H9 (cell line): Measurements from ENCODE around the gene DUS4L. TPM values are rescaled to one million over a fixed set of nuclear protein-coding genes. Genes with fewer than 3 reads are reported as not detected.

Source experiments
- DNase-seq: peaks from one replicate; pipeline ENCODE4 v3.0.0-alpha.2; 2017
- H2AFZ ChIP-seq: one replicate; pipeline ENCODE4 v1.6.1; 2013; ENCODE audit warnings: mild to moderate bottlenecking, low read length, control low read depth, moderate library complexity
- H2AK5ac ChIP-seq: 2 replicates; pipeline ENCODE4 v1.6.1; 2013; ENCODE audit warnings: low read length, control low read depth, mixed read lengths; ENCODE audit not compliant: insufficient read length
- H2BK120ac ChIP-seq: one replicate; pipeline ENCODE4 v1.6.1; 2013; ENCODE audit warnings: low read depth, mild to moderate bottlenecking, low read length, control low read depth, inconsistent platforms; ENCODE audit not compliant: poor library complexity, severe bottlenecking
- H2BK12ac ChIP-seq: 2 replicates; pipeline ENCODE4 v1.6.1; 2013; ENCODE audit warnings: low read length, control low read depth, mixed read lengths, low read depth; ENCODE audit not compliant: insufficient read length
- H2BK15ac ChIP-seq: 2 replicates; pipeline ENCODE4 v1.6.1; 2013; ENCODE audit warnings: low read depth, low read length, control low read depth
- H2BK20ac ChIP-seq: one replicate; pipeline ENCODE4 v1.6.1; 2013; ENCODE audit warnings: low read depth, mild to moderate bottlenecking, low read length, control low read depth, inconsistent platforms; ENCODE audit not compliant: poor library complexity, severe bottlenecking
- H2BK5ac ChIP-seq: 2 replicates; pipeline ENCODE4 v1.6.1; 2013; ENCODE audit warnings: low read length, control low read depth, mixed read lengths; ENCODE audit not compliant: insufficient read length
- H3K14ac ChIP-seq: 2 replicates; pipeline ENCODE4 v1.6.1; 2013; ENCODE audit warnings: low read length, control low read depth; ENCODE audit not compliant: insufficient read depth
- H3K18ac ChIP-seq: 2 replicates; pipeline ENCODE4 v1.6.1; 2013; ENCODE audit warnings: low read depth, mild to moderate bottlenecking, mixed read lengths, low read length, control low read depth; ENCODE audit not compliant: insufficient read length
- H3K23ac ChIP-seq: 2 replicates; pipeline ENCODE4 v1.6.1; 2013; ENCODE audit warnings: low read length, control low read depth, mixed read lengths, low read depth; ENCODE audit not compliant: insufficient read length
- H3K23me2 ChIP-seq: 2 replicates; pipeline ENCODE4 v1.6.1; 2013; ENCODE audit warnings: low read depth, mild to moderate bottlenecking, mixed read lengths, low read length, control low read depth; ENCODE audit not compliant: insufficient read length, poor library complexity, severe bottlenecking
- H3K27ac ChIP-seq: 2 replicates; pipeline ENCODE4 v1.5.1; 2013; ENCODE audit warnings: low read length, control low read depth, mixed read lengths, low read depth; ENCODE audit not compliant: insufficient read length
- H3K27me3 ChIP-seq: 2 replicates; pipeline ENCODE4 v1.6.1; 2013; ENCODE audit warnings: low read length, control low read depth, inconsistent platforms; ENCODE audit not compliant: insufficient read depth
- H3K4ac ChIP-seq: 2 replicates; pipeline ENCODE4 v1.6.1; 2013; ENCODE audit warnings: low read depth, mild to moderate bottlenecking, control low read depth, inconsistent platforms, low read length, moderate library complexity
- H3K4me1 ChIP-seq: 2 replicates; pipeline ENCODE4 v1.6.1; 2013; ENCODE audit warnings: low read length, control low read depth, inconsistent platforms; ENCODE audit not compliant: insufficient read depth
- H3K4me2 ChIP-seq: 2 replicates; pipeline ENCODE4 v1.6.1; 2013; ENCODE audit warnings: low read length, control low read depth, mixed read lengths; ENCODE audit not compliant: insufficient read length, insufficient read depth
- H3K56ac ChIP-seq: 2 replicates; pipeline ENCODE4 v1.6.1; 2013; ENCODE audit warnings: low read depth, mild to moderate bottlenecking, mixed read lengths, low read length, control low read depth; ENCODE audit not compliant: insufficient read length
- H3K79me1 ChIP-seq: 2 replicates; pipeline ENCODE4 v1.6.1; 2013; ENCODE audit warnings: low read depth, mild to moderate bottlenecking, moderate library complexity, low read length, control low read depth, inconsistent platforms; ENCODE audit not compliant: insufficient read depth, poor library complexity, severe bottlenecking
- H3K79me2 ChIP-seq: 2 replicates; pipeline ENCODE4 v1.6.1; 2013; ENCODE audit warnings: low read length, control low read depth, inconsistent platforms; ENCODE audit not compliant: insufficient read depth
- H3K9ac ChIP-seq: 2 replicates; pipeline ENCODE4 v1.6.1; 2013; ENCODE audit warnings: low read length, control low read depth, mixed read lengths; ENCODE audit not compliant: insufficient read length; ENCODE audit errors: extremely low read depth
- H3K9me3 ChIP-seq: one replicate; pipeline ENCODE4 v1.6.1; 2013; ENCODE audit warnings: low read depth, low read length, inconsistent platforms; ENCODE audit not compliant: control insufficient read depth
- H3T11ph ChIP-seq: one replicate; pipeline ENCODE4 v1.6.1; 2013; ENCODE audit warnings: mild to moderate bottlenecking, low read length, control low read depth, inconsistent platforms
- H4K20me1 ChIP-seq: one replicate; pipeline ENCODE4 v1.6.1; 2013; ENCODE audit not compliant: control insufficient read depth, insufficient read length, insufficient read depth
- H4K5ac ChIP-seq: 2 replicates; pipeline ENCODE4 v1.6.1; 2013; ENCODE audit warnings: low read depth, mild to moderate bottlenecking, mixed read lengths, low read length, control low read depth; ENCODE audit not compliant: insufficient read length
- H4K8ac ChIP-seq: replicated peaks from 2 replicates; pipeline ENCODE4 v1.6.1; 2013; ENCODE audit warnings: low read length, control low read depth, mixed read lengths, low read depth; ENCODE audit not compliant: insufficient read length
- H4K91ac ChIP-seq: 2 replicates; pipeline ENCODE4 v1.6.1; 2013; ENCODE audit warnings: low read depth, mild to moderate bottlenecking, moderate library complexity, mixed read lengths, low read length, control low read depth; ENCODE audit not compliant: insufficient read length
- H3K27ac Mint-ChIP-seq, 3 experiments: 2 replicates in 2 of 3; 3 replicates in 1 of 3; pipeline ENCODE4 v1.8.0; 2020 to 2021; ENCODE audit warnings: mixed read lengths in 3 of 3, mild to moderate bottlenecking in 1 of 3, moderate library complexity in 1 of 3
- H3K27me3 Mint-ChIP-seq: 2 replicates; pipeline ENCODE4 v1.8.0; 2021; ENCODE audit warnings: low read depth, mild to moderate bottlenecking, moderate library complexity, mixed read lengths
- H3K36me3 Mint-ChIP-seq, 3 experiments: 2 replicates in 2 of 3; 3 replicates in 1 of 3; pipeline ENCODE4 v1.8.0; 2020 to 2021; ENCODE audit warnings: low read depth in 3 of 3, mixed read lengths in 3 of 3; ENCODE audit not compliant: insufficient read depth in 1 of 3
- H3K4me1 Mint-ChIP-seq, 2 experiments: 2 replicates each; pipeline ENCODE4 v1.8.0; 2020; ENCODE audit warnings: mixed read lengths in 2 of 2
- H3K4me3 Mint-ChIP-seq, 2 experiments: 2 replicates in 1 of 2; 3 replicates in 1 of 2; pipeline ENCODE4 v1.8.0; 2020 to 2021; ENCODE audit warnings: mild to moderate bottlenecking in 2 of 2, mixed read lengths in 2 of 2, moderate library complexity in 1 of 2
- H3K9me3 Mint-ChIP-seq, 2 experiments: 2 replicates in 1 of 2; 3 replicates in 1 of 2; pipeline ENCODE4 v1.8.0; 2020; ENCODE audit warnings: mild to moderate bottlenecking in 2 of 2, mixed read lengths in 2 of 2, moderate library complexity in 1 of 2
- CTCF ChIP-seq: fragments of 200-600 bp; sonication (generic); conservative IDR thresholded peaks from 3 replicates; pipeline ENCODE4 v1.8.0; 2021; ENCODE audit warnings: antibody characterized with exemption, mild to moderate bottlenecking
- WGBS: extraction: QIAGEN DNeasy Blood & Tissue Kit; methylation state at CpG from one replicate; pipeline ENCODE4 v1.1.7; 2013; ENCODE audit warnings: missing lambda C conversion rate, low lambda C conversion rate, mixed read lengths; ENCODE audit not compliant: insufficient read length; ENCODE audit errors: extremely low coverage; 5-methylcytosine and 5-hydroxymethylcytosine counted together
- total RNA-seq: library from RNA; stranded (reverse); gene quantifications from 2 replicates; pipeline ENCODE4 v1.2.1, GENCODE V29; 2021

DUS4L gene
- total RNA-seq, 1 experiment from 2014 or later: 10.8 TPM

- H2BK15ac ChIP-seq: no peak overlapping the region
- H3K27me3 ChIP-seq: no peaks in the 10 kb centered on the region
- no peak overlapping the region for H3K23ac ChIP-seq
- no peaks in the 10 kb centered on the region for H3K79me2 ChIP-seq
- H3K27ac ChIP-seq: no peak overlapping the region
- H3K4ac ChIP-seq: no peak overlapping the region
- no peak overlapping the region for H3K14ac ChIP-seq
- H3K36me3 Mint-ChIP-seq: peaks cover 0 to 21% (median 13%) of the 10 kb centered on the region in 3 experiments; a peak in 4 of 7 replicates
- H3K4me2 ChIP-seq: no peak overlapping the region
- no peak overlapping the region for H4K8ac ChIP-seq
- WGBS: no CpG with 5 or more reads among the region's 5 CpGs
- no peak overlapping the region for H3K9ac ChIP-seq
- H3K4me1 ChIP-seq: no peaks in the 10 kb centered on the region
- H2BK20ac ChIP-seq: no peak overlapping the region
- no peak overlapping the region for H4K91ac ChIP-seq
- H3K79me1 ChIP-seq: no peaks in the 10 kb centered on the region
- no peak for DNase-seq
- no peaks in the 10 kb centered on the region for H3K23me2 ChIP-seq
- H2AK5ac ChIP-seq: no peak overlapping the region
- no peak overlapping the region for H2BK12ac ChIP-seq
- H3K27me3 Mint-ChIP-seq: no peaks in the 10 kb centered on the region
- H3T11ph ChIP-seq: no peak overlapping the region
- H2BK120ac ChIP-seq: no peak overlapping the region
- H3K27ac Mint-ChIP-seq: peak overlapping the region in 2 of 3 experiments; percentile 29 to 32; a peak in 4 of 7 replicates
- H3K56ac ChIP-seq: no peak overlapping the region
- no peaks in the 10 kb centered on the region for H3K9me3 Mint-ChIP-seq
- no peaks in the 10 kb centered on the region for H3K4me1 Mint-ChIP-seq
- H3K9me3 ChIP-seq: no peaks in the 10 kb centered on the region
- no peak overlapping the region for H2AFZ ChIP-seq
- H3K4me3 Mint-ChIP-seq: no peak overlapping the region; a peak in 1 of 5 replicates
- no peak for TF ChIP-seq CTCF
- no peak overlapping the region for H3K18ac ChIP-seq
- H2BK5ac ChIP-seq: no peak overlapping the region
- H4K5ac ChIP-seq: no peak overlapping the region
- no peaks in the 10 kb centered on the region for H4K20me1 ChIP-seq
These were observed 33.3 kb downstream of the DUS4L start for GRCh38 chr7:107596881-107597581.
